HCT116 (cell line): ENCODE data around the gene IZUMO4.

Experiments used
- ATF3 ChIP-seq: IDR thresholded peaks from 2 replicates; pipeline ENCODE4 v1.6.1; 2012
- SIN3A ChIP-seq: IDR thresholded peaks from 2 replicates; pipeline ENCODE4 v1.6.1; 2012; ENCODE audit warnings: low read depth
- TF ChIP-seq, protein P1 (sequence below), 3 experiments: fragments of 200-600 bp in 1 of 3; sonication (generic) in 1 of 3; IDR thresholded peaks in 2 of 3; conservative IDR thresholded peaks in 1 of 3; 2 replicates each; pipeline ENCODE4 v1.5.1; 2012 to 2017; ENCODE audit warnings: low read depth in 2 of 3, low read length in 2 of 3, antibody characterized with exemption in 1 of 3, borderline replicate concordance in 1 of 3, control low read depth in 1 of 3, mild to moderate bottlenecking in 1 of 3, mixed read lengths in 1 of 3, mixed run types in 1 of 3, moderate library complexity in 1 of 3; ENCODE audit not compliant: insufficient read depth in 1 of 3

- TF ChIP-seq, protein P1, sequence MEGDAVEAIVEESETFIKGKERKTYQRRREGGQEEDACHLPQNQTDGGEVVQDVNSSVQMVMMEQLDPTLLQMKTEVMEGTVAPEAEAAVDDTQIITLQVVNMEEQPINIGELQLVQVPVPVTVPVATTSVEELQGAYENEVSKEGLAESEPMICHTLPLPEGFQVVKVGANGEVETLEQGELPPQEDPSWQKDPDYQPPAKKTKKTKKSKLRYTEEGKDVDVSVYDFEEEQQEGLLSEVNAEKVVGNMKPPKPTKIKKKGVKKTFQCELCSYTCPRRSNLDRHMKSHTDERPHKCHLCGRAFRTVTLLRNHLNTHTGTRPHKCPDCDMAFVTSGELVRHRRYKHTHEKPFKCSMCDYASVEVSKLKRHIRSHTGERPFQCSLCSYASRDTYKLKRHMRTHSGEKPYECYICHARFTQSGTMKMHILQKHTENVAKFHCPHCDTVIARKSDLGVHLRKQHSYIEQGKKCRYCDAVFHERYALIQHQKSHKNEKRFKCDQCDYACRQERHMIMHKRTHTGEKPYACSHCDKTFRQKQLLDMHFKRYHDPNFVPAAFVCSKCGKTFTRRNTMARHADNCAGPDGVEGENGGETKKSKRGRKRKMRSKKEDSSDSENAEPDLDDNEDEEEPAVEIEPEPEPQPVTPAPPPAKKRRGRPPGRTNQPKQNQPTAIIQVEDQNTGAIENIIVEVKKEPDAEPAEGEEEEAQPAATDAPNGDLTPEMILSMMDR (IDR thresholded peaks at IDR 0.05 in 2 of 3, conservative IDR thresholded peaks at IDR 0.05 in 1 of 3; ENCODE audit: borderline replicate concordance in 1 of 3, insufficient read depth in 1 of 3, low read depth in 2 of 3, low read length in 2 of 3): no peak
- TF ChIP-seq ATF3 (no peak), SIN3A (no peak)
Measured at GRCh38 chr19:2114218-2114617, 17.5 kb downstream of the IZUMO4 start.
